ENCODE results near the gene TMEM244. TPM values are rescaled to one million over a fixed set of nuclear protein-coding genes. Genes with fewer than 3 reads are reported as not detected.

The TMEM244 gene
- total RNA-seq, 4 donors from 2014 or later: not detected

DNA sequence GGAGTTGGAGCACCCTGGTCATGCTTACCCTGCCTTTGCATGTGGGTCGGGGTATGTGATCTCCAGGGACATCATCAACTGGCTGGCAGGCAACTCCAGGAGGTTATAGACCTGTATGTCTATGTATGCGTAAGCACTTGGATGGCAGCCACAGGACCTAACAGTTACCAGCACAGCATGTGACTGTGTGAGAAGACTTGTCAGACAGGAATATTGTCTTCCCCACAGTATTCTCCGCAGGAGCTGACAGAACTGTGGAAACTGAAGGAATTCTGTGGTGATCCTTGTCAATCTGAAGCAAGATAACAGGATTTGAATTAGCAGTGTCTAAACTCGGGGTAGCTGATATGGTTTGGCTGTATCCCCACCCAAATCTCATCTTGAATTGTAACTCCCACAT lies 59.2 kb downstream of the TMEM244 start:
- H3K27ac ChIP-seq: no peak overlapping the region
- peak; percentile 21 for DNase-seq
- 48 to 53% methylated on average over 2 to 4 of the region's 4 CpGs for WGBS, 2 donors (ENCODE audit: low coverage in 1 of 2)

DNA sequence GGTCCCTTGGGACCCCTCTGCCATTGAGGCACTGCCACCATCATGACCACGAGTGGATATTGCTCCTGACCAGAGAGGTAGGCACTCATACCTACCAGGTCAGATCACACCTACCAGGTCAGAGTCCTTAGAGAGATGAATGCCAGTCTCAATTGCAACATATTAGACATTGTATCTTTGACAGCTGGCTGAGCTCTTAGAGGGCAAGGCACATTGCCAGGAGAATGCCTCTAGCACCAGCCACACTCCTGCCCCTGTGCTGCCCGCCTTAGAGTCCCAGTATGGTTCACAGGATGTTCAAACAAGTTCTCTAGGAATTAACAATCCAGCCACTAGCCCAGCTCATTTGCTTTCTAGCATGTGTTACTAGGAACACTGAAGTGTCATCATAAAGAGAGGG lies 65.9 kb downstream of the TMEM244 start:
- WGBS, 2 donors (ENCODE audit: low coverage in 1 of 2): 49% methylated on average over 2 of the region's 2 CpGs; no CpG with 5 or more reads in 1 of the 2 donors
- intact Hi-C loops (cut with DNase I; ENCODE audit: low total_unique reads): no loop called here
- Histone ChIP-seq H3K27me3 (no peaks in the 10 kb centered on the region), H3K27ac (no peak overlapping the region), H3K4me1 (no peaks in the 10 kb centered on the region), H3K36me3 (no peaks in the 10 kb centered on the region), H3K9me3 (no peaks in the 10 kb centered on the region), H3K4me3 (no peak overlapping the region)
- in situ Hi-C loops (cut with MboI; ENCODE audit: low pct_ligation_motif_present in 1 of 4, low pct_unique_long_range_greater_than_20kb in 1 of 4, low sequenced_read_pairs in 3 of 4): no loop called here
- DNase-seq: no peak
- TF ChIP-seq, protein P1, sequence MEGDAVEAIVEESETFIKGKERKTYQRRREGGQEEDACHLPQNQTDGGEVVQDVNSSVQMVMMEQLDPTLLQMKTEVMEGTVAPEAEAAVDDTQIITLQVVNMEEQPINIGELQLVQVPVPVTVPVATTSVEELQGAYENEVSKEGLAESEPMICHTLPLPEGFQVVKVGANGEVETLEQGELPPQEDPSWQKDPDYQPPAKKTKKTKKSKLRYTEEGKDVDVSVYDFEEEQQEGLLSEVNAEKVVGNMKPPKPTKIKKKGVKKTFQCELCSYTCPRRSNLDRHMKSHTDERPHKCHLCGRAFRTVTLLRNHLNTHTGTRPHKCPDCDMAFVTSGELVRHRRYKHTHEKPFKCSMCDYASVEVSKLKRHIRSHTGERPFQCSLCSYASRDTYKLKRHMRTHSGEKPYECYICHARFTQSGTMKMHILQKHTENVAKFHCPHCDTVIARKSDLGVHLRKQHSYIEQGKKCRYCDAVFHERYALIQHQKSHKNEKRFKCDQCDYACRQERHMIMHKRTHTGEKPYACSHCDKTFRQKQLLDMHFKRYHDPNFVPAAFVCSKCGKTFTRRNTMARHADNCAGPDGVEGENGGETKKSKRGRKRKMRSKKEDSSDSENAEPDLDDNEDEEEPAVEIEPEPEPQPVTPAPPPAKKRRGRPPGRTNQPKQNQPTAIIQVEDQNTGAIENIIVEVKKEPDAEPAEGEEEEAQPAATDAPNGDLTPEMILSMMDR (IDR thresholded peaks at IDR 0.05): no peak
- TF ChIP-seq EP300 (IDR thresholded peaks at IDR 0.05; ENCODE audit: low read depth) (no peak), POLR2AphosphoS5 (IDR thresholded peaks at IDR 0.05) (no peak), POLR2A (IDR thresholded peaks at IDR 0.05) (no peak)

More for the DNA sequence above, 59.2 kb downstream of the TMEM244 start:
- Histone ChIP-seq H3K36me3 (no peaks in the 10 kb centered on the region), H3K9me3 (no peaks in the 10 kb centered on the region), H3K4me3 (no peak overlapping the region), H3K27me3 (no peaks in the 10 kb centered on the region), H3K4me1 (no peaks in the 10 kb centered on the region)
- in situ Hi-C loops (cut with MboI; ENCODE audit: low pct_ligation_motif_present in 1 of 4, low pct_unique_long_range_greater_than_20kb in 1 of 4, low sequenced_read_pairs in 3 of 4) (no loop called here), intact Hi-C loops (cut with DNase I; ENCODE audit: low total_unique reads) (no loop called here)
- TF ChIP-seq EP300 (IDR thresholded peaks at IDR 0.05; ENCODE audit: low read depth): no peak
- no peak for TF ChIP-seq POLR2A (IDR thresholded peaks at IDR 0.05)
- TF ChIP-seq, protein P1 (IDR thresholded peaks at IDR 0.05): no peak
- TF ChIP-seq POLR2AphosphoS5 (IDR thresholded peaks at IDR 0.05): no peak

DNA sequence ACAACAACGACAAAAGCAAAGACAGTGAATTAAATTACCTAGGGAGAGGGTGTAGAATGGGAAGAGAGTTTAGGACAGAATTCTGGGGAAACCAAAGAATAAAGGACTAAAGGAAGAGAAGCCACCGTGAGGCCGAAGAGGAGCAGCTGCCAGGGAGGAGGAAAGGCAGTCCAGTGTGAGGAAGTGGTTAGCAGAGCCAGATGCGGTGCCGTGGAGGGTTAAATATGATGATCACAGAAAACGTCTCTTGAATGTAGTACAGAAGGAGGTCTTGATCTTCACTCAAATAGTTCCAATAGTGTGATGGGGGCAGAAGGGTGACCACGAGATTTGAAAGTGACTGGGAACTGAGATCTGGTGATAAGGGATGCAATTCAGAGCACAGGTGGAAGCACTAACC lies 67.7 kb downstream of the TMEM244 start:
- in situ Hi-C loops (cut with MboI; ENCODE audit: low pct_ligation_motif_present in 1 of 4, low pct_unique_long_range_greater_than_20kb in 1 of 4, low sequenced_read_pairs in 3 of 4) (no loop called here), intact Hi-C loops (cut with DNase I; ENCODE audit: low total_unique reads) (no loop called here)
- WGBS, 2 donors (ENCODE audit: low coverage in 1 of 2): 60 to 65% methylated on average over 2 to 7 of the region's 7 CpGs
- Histone ChIP-seq H3K27ac (no peak overlapping the region), H3K27me3 (no peaks in the 10 kb centered on the region), H3K4me3 (no peak overlapping the region), H3K9me3 (no peaks in the 10 kb centered on the region), H3K4me1 (no peaks in the 10 kb centered on the region), H3K36me3 (no peaks in the 10 kb centered on the region)
- no peak for DNase-seq
- TF ChIP-seq POLR2A (IDR thresholded peaks at IDR 0.05): no peak
- TF ChIP-seq EP300 (IDR thresholded peaks at IDR 0.05; ENCODE audit: low read depth): no peak
- TF ChIP-seq, protein P1 (IDR thresholded peaks at IDR 0.05): no peak
- TF ChIP-seq POLR2AphosphoS5 (IDR thresholded peaks at IDR 0.05): no peak

DNA sequence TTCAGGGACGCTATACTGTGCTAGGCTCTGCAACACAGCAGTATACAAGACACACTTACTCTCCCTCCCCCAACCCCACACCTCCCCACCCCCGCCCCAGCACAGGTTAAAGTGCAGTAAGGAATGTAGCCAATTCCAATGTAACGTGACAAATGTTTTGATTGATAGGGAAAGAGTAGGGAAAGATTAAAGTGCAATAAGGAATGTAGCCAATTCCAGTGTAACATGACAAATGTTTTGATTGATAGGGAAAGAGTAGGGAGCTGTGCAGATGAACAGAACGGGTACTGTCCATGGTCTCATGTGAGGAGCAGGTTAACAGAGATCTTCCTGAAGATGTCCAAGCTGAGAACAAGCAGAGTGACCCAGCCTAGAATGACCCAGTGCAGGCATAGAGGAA lies 69.1 kb downstream of the TMEM244 start:
- Histone ChIP-seq H3K9me3 (no peaks in the 10 kb centered on the region), H3K36me3 (no peaks in the 10 kb centered on the region), H3K4me3 (no peak overlapping the region), H3K27ac (no peak overlapping the region), H3K27me3 (no peaks in the 10 kb centered on the region), H3K4me1 (no peaks in the 10 kb centered on the region)
- 19 to 36% methylated on average over 4 of the region's 4 CpGs for WGBS, 2 donors (ENCODE audit: low coverage in 1 of 2)
- DNase-seq: no peak
- intact Hi-C loops (cut with DNase I; ENCODE audit: low total_unique reads): no loop called here
- in situ Hi-C loops (cut with MboI; ENCODE audit: low pct_ligation_motif_present in 1 of 4, low pct_unique_long_range_greater_than_20kb in 1 of 4, low sequenced_read_pairs in 3 of 4): no loop called here
- TF ChIP-seq POLR2A (IDR thresholded peaks at IDR 0.05) (no peak), EP300 (IDR thresholded peaks at IDR 0.05; ENCODE audit: low read depth) (no peak), POLR2AphosphoS5 (IDR thresholded peaks at IDR 0.05) (no peak)
- TF ChIP-seq, protein P1 (IDR thresholded peaks at IDR 0.05): no peak
